Omental fat pad (tissue), 4 donors: ENCODE data around the gene NTRK2. TPM values are rescaled to one million over a fixed set of nuclear protein-coding genes. Genes with fewer than 3 reads are reported as not detected.

ENCODE experiments used
- ATAC-seq: fragments of 150-250 bp; one replicate; pipeline ENCODE4 v1.9.1; 2016; ENCODE audit warnings: mild to moderate bottlenecking, moderate library complexity; ENCODE audit not compliant: low FRiP score
- DNase-seq: peaks from one replicate; pipeline ENCODE4 v3.0.0-alpha.2; 2019; ENCODE audit warnings: low spot score
- CTCF ChIP-seq, 3 donors: fragments of 450-650 bp; IDR thresholded peaks; one replicate each; pipeline ENCODE4 v1.5.1; 2016 to 2017; ENCODE audit warnings: antibody characterized with exemption in 3 of 3, mild to moderate bottlenecking in 3 of 3, moderate library complexity in 2 of 3
- total RNA-seq, 4 donors: library from RNA; depleted of rRNA; stranded (reverse); fragments of >200 nt; gene quantifications; one replicate each; pipeline ENCODE4 v1.1.0, GENCODE V29; 2016

The NTRK2 gene
- total RNA-seq, 4 donors from 2014 or later = 13.9 to 20.2 (median 16.1) TPM

- no peak for TF ChIP-seq CTCF (IDR thresholded peaks at IDR 0.05)
- DNase-seq (no peak), ATAC-seq (no peak)
Measured at GRCh38 chr9:84759804-84760203, 90.3 kb downstream of the NTRK2 start.

GRCh38 chr9:84761137-84761808, 91.7 kb downstream of the NTRK2 start:
- DNase-seq = no peak
- no peak for ATAC-seq
- no peak for TF ChIP-seq CTCF (IDR thresholded peaks at IDR 0.05)

- ATAC-seq = no peak
- TF ChIP-seq CTCF (IDR thresholded peaks at IDR 0.05) = no peak
- no peak for DNase-seq
Measured at GRCh38 chr9:84772511-84772910, 103.0 kb downstream of the NTRK2 start.

GRCh38 chr9:84773022-84773421, 103.5 kb downstream of the NTRK2 start:
- no peak for TF ChIP-seq CTCF (IDR thresholded peaks at IDR 0.05)
- ATAC-seq = no peak
- DNase-seq = no peak

GRCh38 chr9:84775056-84775643, 105.6 kb downstream of the NTRK2 start:
- TF ChIP-seq CTCF (IDR thresholded peaks at IDR 0.05) = no peak
- DNase-seq (no peak), ATAC-seq (no peak)

GRCh38 chr9:84778570-84778969, 109.0 kb downstream of the NTRK2 start:
- no peak for DNase-seq
- TF ChIP-seq CTCF (IDR thresholded peaks at IDR 0.05) = no peak
- no peak for ATAC-seq

GRCh38 chr9:84779883-84780282, 110.4 kb downstream of the NTRK2 start:
- ATAC-seq = no peak
- no peak for TF ChIP-seq CTCF (IDR thresholded peaks at IDR 0.05)

More at GRCh38 chr9:84779883-84780282, 110.4 kb downstream of the NTRK2 start:
- DNase-seq = no peak
